IMR-90 (cell line): ENCODE data around the gene CNGB1. TPM values are rescaled to one million over a fixed set of nuclear protein-coding genes. Genes with fewer than 3 reads are reported as not detected.

ENCODE experiments used
- ATAC-seq: fragments of 200-7000 bp; cut with Tn5 transposase; 2 replicates; pipeline ENCODE4 v1.9.1; 2020; ENCODE audit warnings: low read depth, mild to moderate bottlenecking, moderate library complexity
- BruUV-seq: library from RNA; stranded (reverse); fragments of 400-500 nt; replicated peaks from 2 replicates; lab custom pipeline; 2021; lab: Mats Ljungman, UMichigan
- CTCF ChIA-PET: fragments of 300-600 bp; formaldehyde crosslinking; extraction: SDS; loops from one replicate; lab custom pipeline; 2021; ENCODE audit warnings: antibody characterized with exemption; lab: Yijun Ruan, JAX
- POLR2A ChIA-PET: fragments of 300-600 bp; sonication (Branson Sonifier 250); formaldehyde crosslinking; loops from one replicate; lab custom pipeline; 2022; ENCODE audit warnings: antibody characterized with exemption; ENCODE audit not compliant: unreplicated experiment; lab: Charles Lee
- DNase-seq: peaks from one replicate; pipeline ENCODE4 v3.0.0; 2013
- H2AFZ ChIP-seq: replicated peaks from 2 replicates; pipeline ENCODE3; 2013; ENCODE audit warnings: low read length, mild to moderate bottlenecking; ENCODE audit not compliant: poor library complexity
- H2AK5ac ChIP-seq: 2 replicates; pipeline ENCODE4 v1.6.1; 2013; ENCODE audit warnings: low read depth, low read length, inconsistent platforms
- H2AK9ac ChIP-seq: replicated peaks from 2 replicates; pipeline ENCODE3; 2013; ENCODE audit warnings: mild to moderate bottlenecking, low read depth, low read length, moderate library complexity; ENCODE audit not compliant: poor library complexity
- H2BK120ac ChIP-seq: 2 replicates; pipeline ENCODE4 v1.6.1; 2013; ENCODE audit warnings: low read depth, low read length, inconsistent platforms
- H2BK15ac ChIP-seq: 3 replicates; pipeline ENCODE4 v1.6.1; 2013; ENCODE audit warnings: low read depth, low read length, inconsistent platforms
- H2BK20ac ChIP-seq: 2 replicates; pipeline ENCODE4 v1.6.1; 2013; ENCODE audit warnings: low read depth, mild to moderate bottlenecking, inconsistent platforms, low read length, moderate library complexity
- H2BK5ac ChIP-seq: 2 replicates; pipeline ENCODE4 v1.6.1; 2013; ENCODE audit warnings: mild to moderate bottlenecking, low read depth, low read length, inconsistent platforms; ENCODE audit not compliant: poor library complexity, severe bottlenecking
- H3K14ac ChIP-seq: replicated peaks from 2 replicates; pipeline ENCODE4 v1.6.1; 2013; ENCODE audit warnings: low read depth, low read length, inconsistent platforms
- H3K18ac ChIP-seq: 2 replicates; pipeline ENCODE4 v1.6.1; 2013; ENCODE audit warnings: low read depth, low read length, control low read depth
- H3K23ac ChIP-seq: 2 replicates; pipeline ENCODE4 v1.6.1; 2013; ENCODE audit warnings: low read depth, low read length, inconsistent platforms
- H3K27ac ChIP-seq: 2 replicates; pipeline ENCODE4 v1.5.1; 2013; ENCODE audit warnings: mild to moderate bottlenecking, control low read depth, low read length; ENCODE audit not compliant: insufficient read depth
- H3K27me3 ChIP-seq: 2 replicates; pipeline ENCODE4 v1.6.1; 2013; ENCODE audit warnings: low read length; ENCODE audit not compliant: control insufficient read depth, insufficient read depth
- H3K36me3 ChIP-seq: 2 replicates; pipeline ENCODE4 v1.6.1; 2013; ENCODE audit warnings: low read length, mixed read lengths; ENCODE audit not compliant: control insufficient read depth, insufficient read depth
- H3K4ac ChIP-seq: 2 replicates; pipeline ENCODE4 v1.6.1; 2013; ENCODE audit warnings: low read depth, low read length, inconsistent platforms
- H3K4me1 ChIP-seq: 2 replicates; pipeline ENCODE4 v1.6.1; 2013; ENCODE audit warnings: low read length, mixed read lengths; ENCODE audit not compliant: control insufficient read depth, insufficient read depth
- H3K4me2 ChIP-seq: 2 replicates; pipeline ENCODE4 v1.6.1; 2013; ENCODE audit warnings: low read depth, mild to moderate bottlenecking, control low read depth, low read length, moderate library complexity
- H3K4me3 ChIP-seq: 2 replicates; pipeline ENCODE4 v1.5.1; 2013; ENCODE audit warnings: low read depth, mild to moderate bottlenecking, control low read depth, low read length, moderate library complexity; ENCODE audit not compliant: insufficient read depth
- H3K56ac ChIP-seq: 2 replicates; pipeline ENCODE4 v1.6.1; 2013; ENCODE audit warnings: low read length, inconsistent platforms; ENCODE audit not compliant: insufficient read depth; ENCODE audit errors: extremely low read depth
- H3K79me1 ChIP-seq, 2 experiments: 2 replicates each; pipeline ENCODE4 v1.6.1; 2013; ENCODE audit warnings: low read length in 2 of 2, inconsistent platforms in 1 of 2, low read depth in 1 of 2
- H3K9ac ChIP-seq: 2 replicates; pipeline ENCODE4 v1.6.1; 2013; ENCODE audit warnings: low read depth, low read length, control low read depth
- H3K9me1 ChIP-seq: 2 replicates; pipeline ENCODE4 v1.6.1; 2013; ENCODE audit warnings: low read length, inconsistent platforms; ENCODE audit not compliant: insufficient read depth
- H3K9me3 ChIP-seq: 2 replicates; pipeline ENCODE4 v1.6.1; 2013; ENCODE audit warnings: low read length; ENCODE audit not compliant: control insufficient read depth, insufficient read depth
- H4K20me1 ChIP-seq: 2 replicates; pipeline ENCODE4 v1.6.1; 2013; ENCODE audit warnings: low read length, inconsistent platforms; ENCODE audit not compliant: insufficient read depth
- H4K5ac ChIP-seq: 2 replicates; pipeline ENCODE4 v1.6.1; 2013; ENCODE audit warnings: mild to moderate bottlenecking, low read depth, low read length, control low read depth
- H4K8ac ChIP-seq, 2 experiments: 2 replicates each; pipeline ENCODE4 v1.6.1; 2013; ENCODE audit warnings: low read depth in 2 of 2, low read length in 2 of 2, control low read depth in 1 of 2, inconsistent platforms in 1 of 2
- H4K91ac ChIP-seq: 2 replicates; pipeline ENCODE4 v1.6.1; 2013; ENCODE audit warnings: low read depth, low read length, inconsistent platforms; ENCODE audit not compliant: insufficient read depth
- BHLHE40 ChIP-seq: fragments of 150-350 bp; IDR thresholded peaks from 2 replicates; pipeline ENCODE4 v1.6.1; 2016; ENCODE audit warnings: mild to moderate bottlenecking, low read depth, low read length
- CEBPB ChIP-seq: IDR thresholded peaks from 2 replicates; pipeline ENCODE4 v1.6.1; 2012; ENCODE audit warnings: low read depth, low read length, improper control_type of control experiment
- CHD1 ChIP-seq: IDR thresholded peaks from 2 replicates; pipeline ENCODE4 v1.6.1; 2012; ENCODE audit warnings: low read depth, low read length, improper control_type of control experiment
- CTCF ChIP-seq: conservative IDR thresholded peaks from 2 replicates; pipeline ENCODE4 v1.5.1; 2012; ENCODE audit warnings: mild to moderate bottlenecking, low read depth, low read length, improper control_type of control experiment
- ELK1 ChIP-seq: fragments of 150-350 bp; IDR thresholded peaks from 2 replicates; pipeline ENCODE4 v1.6.1; 2016; ENCODE audit warnings: low read depth, mild to moderate bottlenecking, low read length, moderate library complexity, borderline replicate concordance
- FOS ChIP-seq: fragments of 150-350 bp; IDR thresholded peaks from 2 replicates; pipeline ENCODE4 v1.6.1; 2016; ENCODE audit warnings: low read depth, low read length
- MAFK ChIP-seq: IDR thresholded peaks from 2 replicates; pipeline ENCODE4 v1.6.1; 2012; ENCODE audit warnings: low read depth, low read length, improper control_type of control experiment
- MAZ ChIP-seq: IDR thresholded peaks from 2 replicates; pipeline ENCODE4 v1.6.1; 2012; ENCODE audit warnings: low read depth, mild to moderate bottlenecking, low read length, improper control_type of control experiment, moderate library complexity, borderline replicate concordance
- MXI1 ChIP-seq: IDR thresholded peaks from 2 replicates; pipeline ENCODE4 v1.6.1; 2012; ENCODE audit warnings: low read depth, mild to moderate bottlenecking, low read length, moderate library complexity, borderline replicate concordance
- NFE2L2 ChIP-seq: fragments of 150-350 bp; IDR thresholded peaks from 2 replicates; pipeline ENCODE4 v1.6.1; 2016; ENCODE audit warnings: low read depth, mild to moderate bottlenecking, low read length
- POLR2A ChIP-seq: IDR thresholded peaks from 2 replicates; pipeline ENCODE4 v1.6.1; 2012; ENCODE audit warnings: mild to moderate bottlenecking, low read depth, low read length
- RAD21 ChIP-seq: IDR thresholded peaks from 2 replicates; pipeline ENCODE4 v1.6.1; 2012; ENCODE audit warnings: low read length, improper control_type of control experiment
- RCOR1 ChIP-seq: IDR thresholded peaks from 2 replicates; pipeline ENCODE4 v1.6.1; 2012; ENCODE audit warnings: mild to moderate bottlenecking, low read length, improper control_type of control experiment; ENCODE audit not compliant: insufficient replicate concordance
- RFX5 ChIP-seq: IDR thresholded peaks from 2 replicates; pipeline ENCODE4 v1.8.0; 2012; ENCODE audit warnings: low read depth, mild to moderate bottlenecking, low read length, moderate library complexity
- SMC3 ChIP-seq: fragments of 150-350 bp; IDR thresholded peaks from 2 replicates; pipeline ENCODE4 v1.6.1; 2016; ENCODE audit warnings: low read depth, mild to moderate bottlenecking, antibody characterized with exemption, low read length, moderate library complexity
- USF2 ChIP-seq: fragments of 150-350 bp; IDR thresholded peaks from 2 replicates; pipeline ENCODE4 v1.6.1; 2017; ENCODE audit warnings: mild to moderate bottlenecking, antibody characterized with exemption, low read length, low read depth
- WGBS, 2 experiments: methylation state at CpG; one replicate each; pipeline versions ENCODE4 v1.1.5 to v1.1.7; 2013; ENCODE audit warnings: missing lambda C conversion rate in 2 of 2; ENCODE audit not compliant: insufficient read length in 1 of 2; ENCODE audit errors: extremely low coverage in 2 of 2; 5-methylcytosine and 5-hydroxymethylcytosine counted together
- dilution Hi-C: fragments of 300-500 bp; cut with HindIII; formaldehyde crosslinking; loops from one replicate; pipeline ENCODE4 v1.14.3; 2018; ENCODE audit warnings: low sequenced_read_pairs; ENCODE audit not compliant: unreplicated experiment
- in situ Hi-C: fragments of 300-500 bp; cut with MboI; formaldehyde crosslinking; loops from 3 replicates; pipeline ENCODE4 v1.14.3; 2019; ENCODE audit warnings: low sequenced_read_pairs, inconsistent platforms, mixed read lengths
- intact Hi-C: fragments of 100-400 bp; cut with micrococcal nuclease; formaldehyde crosslinking; loops from 2 replicates; pipeline ENCODE4 v1.10.0; 2022
- polyA plus RNA-seq, 3 experiments: library from polyadenylated mRNA; depleted of rRNA; stranded (reverse); fragments of >200 nt; gene quantifications; 2 replicates each; pipeline ENCODE4 v1.2.3, GENCODE V29; 2012; ENCODE audit warnings: low replicate concordance in 1 of 3
- total RNA-seq: library from RNA; depleted of rRNA; stranded (reverse); fragments of >200 nt; gene quantifications from 2 replicates; pipeline ENCODE4 v1.2.3, GENCODE V29; 2012

CNGB1 gene
- total and polyA plus RNA-seq, 2 of the 4 experiments (the other 2 are of a cell fraction), result not detected

- Histone ChIP-seq H3K36me3 (no peaks in the 10 kb centered on the region), H3K4me1 (no peaks in the 10 kb centered on the region), H3K18ac (no peak overlapping the region), H2AK5ac (no peak overlapping the region), H2AFZ (no peak overlapping the region), H2BK120ac (no peak overlapping the region), H3K27ac (no peak overlapping the region), H2BK20ac (no peak overlapping the region), H2AK9ac (no peak overlapping the region), H3K23ac (no peak overlapping the region), H3K9me1 (no peaks in the 10 kb centered on the region), H4K8ac (no peak overlapping the region), H2BK5ac (no peak overlapping the region), H4K5ac (no peak overlapping the region), H4K20me1 (no peaks in the 10 kb centered on the region), H3K79me1 (no peaks in the 10 kb centered on the region), H3K4me3 (no peak overlapping the region), H3K56ac (no peak overlapping the region), H3K4me2 (no peak overlapping the region), H2BK15ac (no peak overlapping the region), H3K9ac (no peak overlapping the region), H3K14ac (no peak overlapping the region), H3K27me3 (peaks cover 33% of the 10 kb centered on the region), H4K91ac (no peak overlapping the region), H3K4ac (no peak overlapping the region), H3K9me3 (no peaks in the 10 kb centered on the region)
- POLR2A ChIA-PET, result interaction anchor here (0.5 kb wide), 1 partner anchor 185 kb away, joined by 3 read pairs; no protein-coding TSS in a partner anchor
- ATAC-seq (no peak), DNase-seq (no peak)
- CTCF ChIA-PET, result no interaction called here
- dilution Hi-C loops (no loop called here), intact Hi-C loops (no loop called here), in situ Hi-C loops (no loop called here)
- no TSS peak for BruUV-seq
- TF ChIP-seq NFE2L2 (no peak), MXI1 (no peak), RAD21 (no peak), SMC3 (no peak), BHLHE40 (no peak), CHD1 (no peak), MAFK (no peak), MAZ (no peak), FOS (no peak), CTCF (no peak), POLR2A (no peak), CEBPB (no peak), RCOR1 (no peak), RFX5 (no peak), ELK1 (no peak), USF2 (no peak)
- WGBS, 2 experiments, result 91% methylated on average over 6 of the region's 11 CpGs; no CpG with 5 or more reads in 1 of the 2 experiments
Observed at GRCh38 chr16:57979006-57979585, 8.2 kb upstream of the CNGB1 start.
